Measurements from ENCODE around the gene MRPL49. TPM values are rescaled to one million over a fixed set of nuclear protein-coding genes. Genes with fewer than 3 reads are reported as not detected.

MRPL49 gene
- total RNA-seq, 1 donor from 2014 or later: 43.5 TPM

DNA sequence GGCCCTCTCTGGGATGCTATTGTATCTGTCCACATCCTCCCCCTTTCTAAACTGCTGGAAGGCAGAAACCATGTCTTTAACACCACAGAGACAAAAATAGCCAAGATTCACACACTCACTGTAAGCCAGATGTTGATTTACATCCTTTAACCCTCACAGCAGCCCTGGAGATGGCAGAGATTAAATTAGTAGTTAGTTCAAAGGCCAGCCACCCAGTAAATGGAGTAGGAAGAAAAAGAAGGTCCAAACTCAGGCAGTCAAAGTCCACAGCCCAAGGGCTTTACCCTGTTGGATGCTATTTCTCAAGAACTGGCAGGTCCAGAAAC is 2.5 kb upstream of the MRPL49 start:
- TF ChIP-seq POLR2AphosphoS5 (IDR thresholded peaks at IDR 0.05; ENCODE audit: insufficient read depth in 1 of 2, low read depth in 1 of 2) (no peak), POLR2A (IDR thresholded peaks at IDR 0.05) (no peak)
- TF ChIP-seq, protein P1, sequence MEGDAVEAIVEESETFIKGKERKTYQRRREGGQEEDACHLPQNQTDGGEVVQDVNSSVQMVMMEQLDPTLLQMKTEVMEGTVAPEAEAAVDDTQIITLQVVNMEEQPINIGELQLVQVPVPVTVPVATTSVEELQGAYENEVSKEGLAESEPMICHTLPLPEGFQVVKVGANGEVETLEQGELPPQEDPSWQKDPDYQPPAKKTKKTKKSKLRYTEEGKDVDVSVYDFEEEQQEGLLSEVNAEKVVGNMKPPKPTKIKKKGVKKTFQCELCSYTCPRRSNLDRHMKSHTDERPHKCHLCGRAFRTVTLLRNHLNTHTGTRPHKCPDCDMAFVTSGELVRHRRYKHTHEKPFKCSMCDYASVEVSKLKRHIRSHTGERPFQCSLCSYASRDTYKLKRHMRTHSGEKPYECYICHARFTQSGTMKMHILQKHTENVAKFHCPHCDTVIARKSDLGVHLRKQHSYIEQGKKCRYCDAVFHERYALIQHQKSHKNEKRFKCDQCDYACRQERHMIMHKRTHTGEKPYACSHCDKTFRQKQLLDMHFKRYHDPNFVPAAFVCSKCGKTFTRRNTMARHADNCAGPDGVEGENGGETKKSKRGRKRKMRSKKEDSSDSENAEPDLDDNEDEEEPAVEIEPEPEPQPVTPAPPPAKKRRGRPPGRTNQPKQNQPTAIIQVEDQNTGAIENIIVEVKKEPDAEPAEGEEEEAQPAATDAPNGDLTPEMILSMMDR (IDR thresholded peaks at IDR 0.05): no peak
- Histone ChIP-seq H3K9me3 (no peaks in the 10 kb centered on the region), H3K4me3 (no peak overlapping the region), H3K27me3 (no peaks in the 10 kb centered on the region), H3K27ac (no peak overlapping the region), H3K36me3 (peaks cover 0 to 27% of the 10 kb centered on the region in 2 donors), H3K4me1 (peaks cover 49% of the 10 kb centered on the region)
- intact Hi-C loops (cut with DNase I): loop anchor here (5.0 kb wide), 1 partner anchor 107 kb away; the partner anchor contains the start of gene ARL2
- no peak for DNase-seq (ENCODE audit: extremely low spot score in 2 of 2)

- DNase-seq (ENCODE audit: extremely low spot score in 2 of 2): no peak
- peak overlapping the region; percentile 85 to 91 for H3K4me3 ChIP-seq
- TF ChIP-seq POLR2AphosphoS5 (IDR thresholded peaks at IDR 0.05; ENCODE audit: insufficient read depth in 1 of 2, low read depth in 1 of 2) (no peak), POLR2A (IDR thresholded peaks at IDR 0.05) (no peak)
- TF ChIP-seq, protein P1 (IDR thresholded peaks at IDR 0.05): no peak
- no peaks in the 10 kb centered on the region for H3K9me3 ChIP-seq
- H3K27me3 ChIP-seq: no peaks in the 10 kb centered on the region
- intact Hi-C loops (cut with DNase I): loop anchor here (10.0 kb wide), 1 partner anchor 204 kb away; no protein-coding TSS in a partner anchor
- peaks cover 0 to 37% of the 10 kb centered on the region in 2 donors for H3K36me3 ChIP-seq
- H3K27ac ChIP-seq: peak overlapping the region; percentile 84
- peaks cover 46% of the 10 kb centered on the region for H3K4me1 ChIP-seq
Measured at GRCh38 chr11:65120831-65121230, 1.3 kb upstream of the MRPL49 start.

DNA sequence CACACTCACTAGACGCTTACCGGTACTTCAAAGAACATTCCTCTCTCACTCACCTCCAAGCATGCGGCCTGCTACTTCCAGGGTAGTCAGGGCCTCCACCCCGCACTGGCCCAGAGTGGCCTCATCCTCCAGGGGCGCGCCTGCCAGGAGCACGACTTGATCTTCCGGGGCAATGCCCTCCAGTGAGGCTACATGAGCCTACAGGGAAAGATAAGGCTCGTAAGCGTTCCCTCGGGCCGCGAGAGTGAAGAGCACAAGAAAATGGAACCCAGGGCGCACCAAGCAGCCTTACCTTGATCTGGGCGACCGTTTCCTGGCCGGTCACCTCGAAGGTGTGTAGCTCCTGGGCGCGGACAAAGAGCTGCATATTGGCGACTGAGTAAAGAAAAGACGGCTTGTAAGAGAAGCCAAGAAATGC is 665 bp upstream of the MRPL49 start:
- DNase-seq (ENCODE audit: extremely low spot score in 2 of 2): no peak
- peaks cover 0 to 37% of the 10 kb centered on the region in 2 donors for H3K36me3 ChIP-seq
- TF ChIP-seq, protein P1 (IDR thresholded peaks at IDR 0.05): no peak
- TF ChIP-seq POLR2AphosphoS5 (IDR thresholded peaks at IDR 0.05; ENCODE audit: insufficient read depth in 1 of 2, low read depth in 1 of 2) (no peak), POLR2A (IDR thresholded peaks at IDR 0.05) (no peak)
- H3K9me3 ChIP-seq: no peaks in the 10 kb centered on the region
- H3K4me3 ChIP-seq: peak overlapping the region; percentile 85 to 91
- no peaks in the 10 kb centered on the region for H3K27me3 ChIP-seq
- peak overlapping the region; percentile 84 for H3K27ac ChIP-seq
- H3K4me1 ChIP-seq: peaks cover 40% of the 10 kb centered on the region
- intact Hi-C loops (cut with DNase I): loop anchor here (10.0 kb wide), 1 partner anchor 203 kb away; no protein-coding TSS in a partner anchor

DNA sequence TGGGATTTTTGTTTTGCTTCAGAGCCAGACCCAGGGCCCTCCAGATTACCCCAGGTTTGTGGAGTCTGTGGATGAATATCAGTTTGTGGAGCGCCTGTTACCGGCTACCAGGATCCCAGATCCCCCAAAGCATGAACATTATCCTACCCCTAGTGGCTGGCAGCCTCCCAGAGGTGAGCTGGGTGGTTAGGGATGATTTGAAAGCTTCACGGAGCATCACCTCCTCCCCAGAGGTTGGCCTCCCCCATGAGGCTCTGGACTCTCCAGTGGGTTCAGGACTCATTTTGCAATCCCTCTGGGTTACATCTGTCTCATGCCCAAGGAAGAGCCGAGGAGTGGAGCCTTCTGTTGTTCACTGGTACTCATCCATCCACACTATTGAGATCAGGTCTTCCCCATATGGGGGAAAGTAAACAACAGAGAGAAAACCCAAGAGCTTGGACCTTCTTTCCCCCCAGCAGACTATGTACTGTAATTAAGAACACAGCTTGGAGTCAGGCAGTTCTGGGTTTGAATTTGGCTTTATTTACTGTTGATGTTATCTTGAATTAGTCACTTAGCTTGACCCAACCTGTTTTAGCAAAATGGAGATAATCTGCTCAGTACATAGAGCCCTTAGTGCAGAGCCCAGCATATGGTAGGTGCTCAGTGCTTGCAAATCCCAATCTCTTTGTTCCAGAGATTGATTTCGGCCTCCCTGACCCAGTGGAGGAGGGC is 2.5 kb downstream of the MRPL49 start:
- Histone ChIP-seq H3K27ac (no peak overlapping the region), H3K9me3 (no peaks in the 10 kb centered on the region), H3K36me3 (peaks cover 0 to 65% of the 10 kb centered on the region in 2 donors), H3K27me3 (no peaks in the 10 kb centered on the region), H3K4me3 (no peak overlapping the region), H3K4me1 (peaks cover 26% of the 10 kb centered on the region)
- intact Hi-C loops (cut with DNase I): loop anchor here (10.0 kb wide), 1 partner anchor 200 kb away; no protein-coding TSS in a partner anchor
- DNase-seq (ENCODE audit: extremely low spot score in 2 of 2): no peak
- TF ChIP-seq POLR2AphosphoS5 (IDR thresholded peaks at IDR 0.05; ENCODE audit: insufficient read depth in 1 of 2, low read depth in 1 of 2) (no peak), POLR2A (IDR thresholded peaks at IDR 0.05) (no peak)
- TF ChIP-seq, protein P1 (IDR thresholded peaks at IDR 0.05): no peak

Measured in vagina (tissue), 2 donors.